Upper lobe of left lung (tissue), 6 donors: ENCODE measurements around the gene CEP89. TPM values are rescaled to one million over a fixed set of nuclear protein-coding genes. Genes with fewer than 3 reads are reported as not detected.
"Not testable (repeated sequence)": the region's sequence is repeated elsewhere in the genome, so short reads cannot be mapped to it uniquely, and the experiment has no call there.

Experiments
- ATAC-seq, 2 donors: fragments of 200-7000 bp; cut with Tn5 transposase; one replicate each; pipeline ENCODE4 v1.9.1; 2022; ENCODE audit warnings: mild to moderate bottlenecking in 2 of 2, moderate library complexity in 2 of 2; ENCODE audit not compliant: low FRiP score in 2 of 2
- DNase-seq, 2 donors: peaks; one replicate each; pipeline ENCODE4 v3.0.0-alpha.2; 2019 to 2020
- H3K27ac ChIP-seq, 4 donors: fragments of 200-600 bp; sonication (generic); one replicate each; pipeline ENCODE4 v1.5.1; 2016 to 2019
- H3K27me3 ChIP-seq, 4 donors: fragments of 200-600 bp; sonication (generic); one replicate each; pipeline ENCODE4 v1.5.1; 2017 to 2019
- H3K36me3 ChIP-seq, 4 donors: fragments of 200-600 bp; sonication (generic); one replicate each; pipeline ENCODE4 v1.5.1; 2016 to 2019
- H3K4me1 ChIP-seq, 4 donors: fragments of 200-600 bp; sonication (generic); one replicate each; pipeline ENCODE4 v1.5.1; 2018 to 2019
- H3K4me3 ChIP-seq, 4 donors: fragments of 200-600 bp; sonication (generic); one replicate each; pipeline ENCODE4 v1.5.1; 2017 to 2019; ENCODE audit warnings: mild to moderate bottlenecking in 2 of 4, moderate library complexity in 1 of 4
- H3K9me3 ChIP-seq, 4 donors: fragments of 200-600 bp; sonication (generic); one replicate each; pipeline ENCODE4 v1.5.1; 2018 to 2019
- EP300 ChIP-seq, 4 donors: sonication (generic); formaldehyde crosslinking; IDR thresholded peaks; one replicate each; pipeline ENCODE4 v1.5.1; 2017; ENCODE audit warnings: antibody characterized with exemption in 4 of 4, control low read depth in 2 of 4
- POLR2A ChIP-seq, 4 donors: fragments of 450-650 bp; IDR thresholded peaks; one replicate each; pipeline ENCODE4 v1.5.1; 2016 to 2017; ENCODE audit warnings: antibody characterized with exemption in 4 of 4, mild to moderate bottlenecking in 2 of 4
- POLR2AphosphoS5 ChIP-seq, 2 donors: sonication (generic); formaldehyde crosslinking; IDR thresholded peaks; one replicate each; pipeline ENCODE4 v1.5.1; 2017; ENCODE audit warnings: antibody characterized with exemption in 2 of 2
- whole genome bisulfite sequencing, 2 donors: methylation state at CpG; one replicate each; pipeline ENCODE4 v1.1.5; 2017 to 2018; 5-methylcytosine and 5-hydroxymethylcytosine counted together
- total RNA-seq, 6 donors: library from RNA; depleted of rRNA in 4 of 6; stranded (reverse); fragments of >200 nt in 4 of 6; gene quantifications; one replicate each; pipeline versions ENCODE4 v1.1.0 to v1.2.1, GENCODE V29; 2016 to 2021
- TF ChIP-seq, protein P1 (sequence below), 6 experiments: fragments of 450-650 bp in 4 of 6; fragments of 200-600 bp in 2 of 6; sonication (generic) in 2 of 6; IDR thresholded peaks; one replicate each; pipeline ENCODE4 v1.5.1; 2016 to 2019; ENCODE audit warnings: antibody characterized with exemption in 6 of 6
- donor health status: DM: no; HTN: no; CAD: no; lungs with moderate emphysema.
- donor health status: DM: no; HTN: yes; CAD: no; lungs with severe emphysema.

The CEP89 gene
- total RNA-seq, 6 donors from 2014 or later, result 10.1 to 16.0 (median 14.1) TPM

DNA sequence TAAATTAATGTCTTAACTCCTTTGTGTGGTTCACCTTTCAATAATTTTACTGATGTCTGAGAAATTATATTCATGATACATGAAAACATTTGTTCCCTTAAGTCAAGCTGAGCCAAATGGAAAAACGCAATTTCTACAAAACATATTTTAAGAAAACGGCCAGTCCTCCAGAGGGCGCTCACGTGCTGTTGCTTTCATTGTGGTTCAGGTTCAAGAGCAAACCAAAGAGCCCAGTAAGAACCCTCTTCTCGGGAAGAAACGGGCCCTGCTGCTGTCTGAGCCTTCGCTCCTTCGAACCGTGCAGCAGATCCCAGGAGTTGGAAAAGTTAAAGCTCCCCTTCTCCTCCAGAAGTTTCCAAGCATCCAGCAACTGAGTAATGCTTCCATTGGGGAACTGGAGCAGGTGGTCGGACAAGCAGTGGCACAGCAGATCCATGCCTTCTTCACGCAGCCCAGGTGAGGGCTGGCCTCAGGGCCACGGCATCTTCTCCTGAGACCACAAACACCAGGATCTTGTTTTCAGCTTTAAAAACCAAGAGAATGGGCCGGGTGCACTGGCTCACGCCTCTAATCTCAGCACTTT lies 4.6 kb upstream of the CEP89 start:
- DNase-seq, result peak in 1 of 2 donors; percentile 71
- no peaks in the 10 kb centered on the region for H3K9me3 ChIP-seq
- H3K4me1 ChIP-seq, result peaks cover 1 to 17% (median 7%) of the 10 kb centered on the region in 4 donors
- H3K27ac ChIP-seq, result no peak overlapping the region
- no peak for ATAC-seq
- TF ChIP-seq, protein P1, sequence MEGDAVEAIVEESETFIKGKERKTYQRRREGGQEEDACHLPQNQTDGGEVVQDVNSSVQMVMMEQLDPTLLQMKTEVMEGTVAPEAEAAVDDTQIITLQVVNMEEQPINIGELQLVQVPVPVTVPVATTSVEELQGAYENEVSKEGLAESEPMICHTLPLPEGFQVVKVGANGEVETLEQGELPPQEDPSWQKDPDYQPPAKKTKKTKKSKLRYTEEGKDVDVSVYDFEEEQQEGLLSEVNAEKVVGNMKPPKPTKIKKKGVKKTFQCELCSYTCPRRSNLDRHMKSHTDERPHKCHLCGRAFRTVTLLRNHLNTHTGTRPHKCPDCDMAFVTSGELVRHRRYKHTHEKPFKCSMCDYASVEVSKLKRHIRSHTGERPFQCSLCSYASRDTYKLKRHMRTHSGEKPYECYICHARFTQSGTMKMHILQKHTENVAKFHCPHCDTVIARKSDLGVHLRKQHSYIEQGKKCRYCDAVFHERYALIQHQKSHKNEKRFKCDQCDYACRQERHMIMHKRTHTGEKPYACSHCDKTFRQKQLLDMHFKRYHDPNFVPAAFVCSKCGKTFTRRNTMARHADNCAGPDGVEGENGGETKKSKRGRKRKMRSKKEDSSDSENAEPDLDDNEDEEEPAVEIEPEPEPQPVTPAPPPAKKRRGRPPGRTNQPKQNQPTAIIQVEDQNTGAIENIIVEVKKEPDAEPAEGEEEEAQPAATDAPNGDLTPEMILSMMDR (IDR thresholded peaks at IDR 0.05), result peak; percentile 24 to 64 (median 55)
- TF ChIP-seq POLR2A (IDR thresholded peaks at IDR 0.05), result no peak
- H3K27me3 ChIP-seq, result no peaks in the 10 kb centered on the region
- no peaks in the 10 kb centered on the region for H3K36me3 ChIP-seq
- 44 to 51% methylated on average over 10 to 14 of the region's 14 CpGs for WGBS, 2 donors
- H3K4me3 ChIP-seq, result no peak overlapping the region

DNA sequence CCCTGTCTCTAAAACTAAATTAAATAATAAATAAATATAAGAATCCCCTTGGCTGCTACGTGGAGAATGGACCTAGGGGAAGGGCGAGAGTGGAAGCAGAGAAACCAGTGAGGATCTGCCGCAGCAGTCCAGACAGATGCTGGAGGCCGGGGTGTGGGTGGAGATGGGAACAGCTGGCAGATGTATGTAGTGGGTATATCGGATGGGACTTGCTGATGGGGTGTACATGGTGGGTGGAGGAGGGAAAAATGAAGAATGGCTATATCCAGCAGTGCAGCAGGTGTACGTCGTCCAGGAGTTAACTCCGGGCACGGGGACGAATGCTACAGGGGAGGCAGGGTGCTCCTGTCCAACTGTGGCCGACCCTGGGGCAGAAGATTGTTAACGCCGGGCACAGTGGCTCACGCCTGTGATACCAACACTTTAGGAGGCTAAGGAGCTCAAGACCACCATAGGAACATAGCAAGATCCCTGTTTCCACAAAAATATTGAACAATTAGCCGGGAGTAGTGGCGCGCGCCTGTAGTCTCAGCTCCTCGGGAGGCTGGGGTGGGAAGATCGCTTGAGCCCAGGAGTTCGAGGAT lies 654 bp downstream of the CEP89 start:
- Histone ChIP-seq H3K27ac (peak overlapping the region in 1 of 4 donors; percentile 83), H3K4me1 (peaks cover 8 to 30% (median 10%) of the 10 kb centered on the region in 4 donors), H3K27me3 (no peaks in the 10 kb centered on the region), H3K36me3 (peaks cover 0 to 20% (median 0%) of the 10 kb centered on the region in 4 donors), H3K9me3 (no peaks in the 10 kb centered on the region), H3K4me3 (peak overlapping the region; percentile 87 to 98 (median 90))
- TF ChIP-seq POLR2AphosphoS5 (IDR thresholded peaks at IDR 0.05), result no peak
- TF ChIP-seq POLR2A (IDR thresholded peaks at IDR 0.05), result no peak
- TF ChIP-seq, protein P1 (IDR thresholded peaks at IDR 0.05), result no peak
- no peak for TF ChIP-seq EP300 (IDR thresholded peaks at IDR 0.05)
- WGBS, 2 donors, result 27 to 32% methylated on average over 21 of the region's 21 CpGs
- no peak for ATAC-seq
- no peak for DNase-seq

DNA sequence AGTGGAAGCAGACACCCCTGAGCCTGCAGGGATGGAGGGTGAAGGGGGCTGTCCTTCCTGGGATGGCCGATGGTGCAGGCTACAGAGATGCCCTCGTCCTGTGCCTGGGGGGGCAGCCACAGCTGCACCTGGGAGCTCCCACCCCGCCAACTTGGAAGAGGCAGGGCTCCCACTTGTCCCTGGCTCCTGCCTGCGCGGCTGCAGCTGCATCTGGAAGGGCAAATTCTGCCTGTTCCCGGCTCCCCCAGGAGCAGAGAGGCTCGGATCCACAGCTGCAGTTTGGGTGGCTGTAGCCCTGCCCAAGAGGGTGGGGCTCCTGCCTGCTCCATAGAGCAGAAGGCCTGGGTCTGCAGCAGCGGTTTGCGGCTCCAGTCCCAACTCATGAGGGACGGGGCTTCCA lies 2.2 kb downstream of the CEP89 start:
- DNase-seq, result peak in 1 of 2 donors; percentile 66
- Histone ChIP-seq H3K4me3 (no peak overlapping the region), H3K4me1 (peaks cover 8 to 29% (median 10%) of the 10 kb centered on the region in 4 donors), H3K27ac (no peak overlapping the region), H3K36me3 (peaks cover 0 to 35% (median 9%) of the 10 kb centered on the region in 4 donors), H3K27me3 (no peaks in the 10 kb centered on the region), H3K9me3 (no peaks in the 10 kb centered on the region)
- 95 to 100% methylated on average over 3 to 9 of the region's 10 CpGs for WGBS, 2 donors
- TF ChIP-seq, protein P1 (IDR thresholded peaks at IDR 0.05), result no peak
- no peak for TF ChIP-seq POLR2A (IDR thresholded peaks at IDR 0.05)
- TF ChIP-seq POLR2AphosphoS5 (IDR thresholded peaks at IDR 0.05), result no peak
- no peak for ATAC-seq

DNA sequence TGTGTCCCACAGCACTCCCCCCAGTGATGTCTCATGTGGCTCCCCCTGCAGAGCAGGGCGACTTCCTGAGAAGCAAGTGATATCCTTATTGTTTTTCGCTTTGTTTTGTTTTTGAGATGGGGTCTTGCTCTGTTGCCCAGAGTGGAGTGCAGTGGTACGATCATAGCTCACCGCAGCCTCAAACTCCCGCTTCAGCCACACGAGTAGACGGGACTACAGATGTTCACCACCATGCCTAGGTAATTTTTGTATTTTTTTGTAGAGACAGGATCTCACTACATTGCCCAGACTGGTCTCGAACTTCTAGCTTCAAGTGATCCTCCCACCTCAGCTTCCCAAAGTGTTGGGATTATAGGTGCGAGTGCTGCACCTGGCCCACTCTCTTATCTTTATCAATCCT lies 5.0 kb downstream of the CEP89 start:
- peaks cover 2 to 63% (median 20%) of the 10 kb centered on the region in 4 donors for H3K36me3 ChIP-seq
- H3K27ac ChIP-seq, result no peak overlapping the region
- ATAC-seq (no peak), DNase-seq (no peak)
- no peaks in the 10 kb centered on the region for H3K9me3 ChIP-seq
- TF ChIP-seq, protein P1 (IDR thresholded peaks at IDR 0.05), result no peak
- TF ChIP-seq POLR2A (IDR thresholded peaks at IDR 0.05) (no peak), POLR2AphosphoS5 (IDR thresholded peaks at IDR 0.05) (no peak), EP300 (IDR thresholded peaks at IDR 0.05) (no peak)
- no peak overlapping the region for H3K4me3 ChIP-seq
- no peaks in the 10 kb centered on the region for H3K27me3 ChIP-seq
- WGBS, 2 donors, result 96 to 97% methylated on average over 9 of the region's 9 CpGs
- peaks cover 8 to 21% (median 10%) of the 10 kb centered on the region in 4 donors for H3K4me1 ChIP-seq

GRCh38 chr19:32945260-32945659 lies 26.5 kb downstream of the CEP89 start:
- Histone ChIP-seq H3K9me3 (no peaks in the 10 kb centered on the region), H3K4me1 (no peaks in the 10 kb centered on the region), H3K27ac (no peak overlapping the region), H3K4me3 (no peak overlapping the region), H3K27me3 (no peaks in the 10 kb centered on the region), H3K36me3 (peaks cover 0 to 74% (median 44%) of the 10 kb centered on the region in 4 donors)
- DNase-seq (no peak), ATAC-seq (no peak)
- WGBS, 2 donors, result 74 to 81% methylated on average over 3 of the region's 3 CpGs
- TF ChIP-seq POLR2AphosphoS5 (IDR thresholded peaks at IDR 0.05) (no peak), POLR2A (IDR thresholded peaks at IDR 0.05) (no peak), EP300 (IDR thresholded peaks at IDR 0.05) (no peak)
- TF ChIP-seq, protein P1 (IDR thresholded peaks at IDR 0.05), result no peak

DNA sequence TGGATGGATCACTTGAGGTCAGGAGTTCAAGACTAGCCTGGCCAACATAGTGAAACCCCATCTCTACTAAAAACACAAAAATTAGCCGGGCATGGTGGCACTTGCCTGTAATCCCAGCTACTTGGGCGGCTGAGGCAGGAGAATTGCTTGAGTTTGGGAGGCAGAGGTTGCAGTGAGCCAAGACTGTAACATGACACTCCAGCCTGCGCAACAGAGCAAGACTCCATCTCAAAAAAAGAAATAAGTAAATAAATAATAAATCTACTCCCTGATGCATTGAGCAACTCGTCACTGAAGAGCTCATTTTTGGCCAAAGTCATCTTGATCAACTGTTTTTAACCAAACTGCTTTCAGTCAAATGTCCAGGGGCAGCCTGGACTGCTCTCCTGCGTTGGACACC lies 30.5 kb downstream of the CEP89 start:
- WGBS, 2 donors, result 93 to 95% methylated on average over 5 of the region's 5 CpGs
- not testable (repeated sequence) for H3K4me3 ChIP-seq, H3K27ac ChIP-seq, DNase-seq, H3K27me3 ChIP-seq, H3K4me1 ChIP-seq, ATAC-seq, H3K9me3 ChIP-seq
- peaks cover 4 to 74% (median 44%) of the 10 kb centered on the region in 4 donors for H3K36me3 ChIP-seq
